HG03139 (cell line): ENCODE data around the gene ZNG1F.
"Not testable (repeated sequence)": the region's sequence is repeated elsewhere in the genome, so short reads cannot be mapped to it uniquely, and the experiment has no call there.

ENCODE experiments used
- ATAC-seq: cut with Tn5 transposase; IDR thresholded peaks from one replicate; pipeline ENCODE4 v1.9.1; 2021; ENCODE audit not compliant: unreplicated experiment

The ZNG1F gene

GRCh38 chr9:41087157-41087780 lies 101.8 kb downstream of the ZNG1F start:
- ATAC-seq, result not testable (repeated sequence)

- not testable (repeated sequence) for ATAC-seq
Observed at GRCh38 chr9:41086685-41087084, 102.4 kb downstream of the ZNG1F start.

- not testable (repeated sequence) for ATAC-seq
Observed at GRCh38 chr9:41086215-41086614, 102.9 kb downstream of the ZNG1F start.

GRCh38 chr9:41082358-41082757 lies 106.8 kb downstream of the ZNG1F start:
- ATAC-seq, result not testable (repeated sequence)
